Measurements from ENCODE around the gene RAB10. TPM values are rescaled to one million over a fixed set of nuclear protein-coding genes. Genes with fewer than 3 reads are reported as not detected.
A peak's percentile ranks its signal among the peaks of the same experiment; 100 is the strongest.

RAB10 gene
- total and polyA plus RNA-seq, 4 experiments from 2014 or later, result 67.8 to 108 (median 91.8) TPM

GRCh38 chr2:26170795-26171194 is 136.9 kb downstream of the RAB10 start:
- H3K27me3 Mint-ChIP-seq, result peaks cover 13 to 28% of the 10 kb centered on the region in 2 donors
- peaks cover 12% of the 10 kb centered on the region for H3K4me1 ChIP-seq (ENCODE audit: insufficient read depth, low read length)
- H3K27me3 ChIP-seq (ENCODE audit: insufficient read depth, low read length), result peaks cover 14% of the 10 kb centered on the region
- POLR2A ChIA-PET (ENCODE audit: partially characterized antibody), result interaction anchor here (1.1 to 1.3 kb wide), 2 partner anchors 14 to 175 kb away, joined by 3 to 4 read pairs; no protein-coding TSS in a partner anchor
- intact Hi-C loops (cut with micrococcal nuclease), result no loop called here
- H3K9me3 ChIP-seq (ENCODE audit: control insufficient read depth in 1 of 2, low read length in 2 of 2), result no peaks in the 10 kb centered on the region
- H3K36me3 Mint-ChIP-seq, result peaks cover 0 to 1% of the 10 kb centered on the region in 2 donors
- no peaks in the 10 kb centered on the region for H3K9me3 Mint-ChIP-seq
- peak overlapping the region in 2 of 8 donors; percentile 12 to 46 for H3K4me3 Mint-ChIP-seq
- H3K36me3 ChIP-seq (ENCODE audit: insufficient read depth, low read length), result no peaks in the 10 kb centered on the region
- H3K4me3 ChIP-seq (ENCODE audit: low read length in 2 of 2), result no peak overlapping the region
- H3K4me1 Mint-ChIP-seq, result peaks cover 3 to 19% (median 13%) of the 10 kb centered on the region in 4 donors
- peak overlapping the region in 1 of 7 donors; percentile 50 for H3K27ac Mint-ChIP-seq
- H3K27ac ChIP-seq (ENCODE audit: low read depth, low read length), result no peak overlapping the region
- DNase-seq, result no peak
- CTCF ChIA-PET (ENCODE audit: partially characterized antibody), result no interaction called here

- peak overlapping the region in 2 of 7 donors; percentile 8 to 50 for H3K27ac Mint-ChIP-seq
- Histone ChIP-seq H3K4me3 (ENCODE audit: low read length in 2 of 2) (peak overlapping the region in 1 of 2 donors; percentile 24), H3K4me1 (ENCODE audit: insufficient read depth, low read length) (peaks cover 12% of the 10 kb centered on the region), H3K36me3 (ENCODE audit: insufficient read depth, low read length) (no peaks in the 10 kb centered on the region), H3K27ac (ENCODE audit: low read depth, low read length) (no peak overlapping the region), H3K27me3 (ENCODE audit: insufficient read depth, low read length) (peaks cover 14% of the 10 kb centered on the region), H3K9me3 (ENCODE audit: control insufficient read depth in 1 of 2, low read length in 2 of 2) (no peaks in the 10 kb centered on the region)
- ChIA-PET CTCF (ENCODE audit: partially characterized antibody) (interaction anchor here (1.3 kb wide), 1 partner anchor 12 kb away, joined by 4 read pairs; no protein-coding TSS in a partner anchor), POLR2A (ENCODE audit: partially characterized antibody) (interaction anchor here (1.3 to 2.1 kb wide), 2 partner anchors 12 to 173 kb away, joined by 3 to 11 read pairs; no protein-coding TSS in a partner anchor)
- peak overlapping the region; percentile 60 to 89 (median 78) for H3K4me3 Mint-ChIP-seq
- peaks cover 0 to 1% of the 10 kb centered on the region in 2 donors for H3K36me3 Mint-ChIP-seq
- no peak for DNase-seq
- H3K27me3 Mint-ChIP-seq, result peaks cover 17 to 35% of the 10 kb centered on the region in 2 donors
- intact Hi-C loops (cut with micrococcal nuclease), result no loop called here
- peaks cover 3 to 19% (median 13%) of the 10 kb centered on the region in 4 donors for H3K4me1 Mint-ChIP-seq
- no peaks in the 10 kb centered on the region for H3K9me3 Mint-ChIP-seq
Measured at GRCh38 chr2:26172189-26172870, 138.4 kb downstream of the RAB10 start.

GRCh38 chr2:26172871-26173775 is 139.2 kb downstream of the RAB10 start, which contains the start of gene GAREM2:
Gene GAREM2 (plus strand): TSS chr2:26173088. CDS start chr2:26173221, 133 bp downstream.
- H3K9me3 Mint-ChIP-seq, result no peaks in the 10 kb centered on the region
- Histone ChIP-seq H3K36me3 (ENCODE audit: insufficient read depth, low read length) (no peaks in the 10 kb centered on the region), H3K9me3 (ENCODE audit: control insufficient read depth in 1 of 2, low read length in 2 of 2) (no peaks in the 10 kb centered on the region), H3K27ac (ENCODE audit: low read depth, low read length) (no peak within 1 kb of the TSS), H3K4me3 (ENCODE audit: low read length in 2 of 2) (peak within 1 kb of the TSS in 1 of 2 donors; percentile 24), H3K27me3 (ENCODE audit: insufficient read depth, low read length) (peaks cover 14% of the 10 kb centered on the region), H3K4me1 (ENCODE audit: insufficient read depth, low read length) (peaks cover 12% of the 10 kb centered on the region)
- CTCF ChIA-PET (ENCODE audit: partially characterized antibody), result interaction anchor here (1.3 kb wide), 1 partner anchor 12 kb away, joined by 4 read pairs; no protein-coding TSS in a partner anchor
- peak within 1 kb of the TSS; percentile 60 to 89 (median 78) for H3K4me3 Mint-ChIP-seq
- POLR2A ChIA-PET (ENCODE audit: partially characterized antibody), result interaction anchor here (2.1 kb wide), 1 partner anchor 11 kb away, joined by 11 read pairs; no protein-coding TSS in a partner anchor
- H3K27ac Mint-ChIP-seq, result peak within 1 kb of the TSS in 2 of 7 donors; percentile 8 to 50
- H3K36me3 Mint-ChIP-seq, result peaks cover 0 to 1% of the 10 kb centered on the region in 2 donors
- intact Hi-C loops (cut with micrococcal nuclease), result no loop called here
- H3K27me3 Mint-ChIP-seq, result peaks cover 17 to 35% of the 10 kb centered on the region in 2 donors
- DNase-seq, result no peak
- H3K4me1 Mint-ChIP-seq, result peaks cover 3 to 19% (median 13%) of the 10 kb centered on the region in 4 donors

GRCh38 chr2:26173776-26174482 is 140.0 kb downstream of the RAB10 start:
- no peak for DNase-seq
- H3K4me1 Mint-ChIP-seq, result peaks cover 3 to 19% (median 13%) of the 10 kb centered on the region in 4 donors
- intact Hi-C loops (cut with micrococcal nuclease), result no loop called here
- no peaks in the 10 kb centered on the region for H3K9me3 ChIP-seq (ENCODE audit: control insufficient read depth in 1 of 2, low read length in 2 of 2)
- H3K36me3 Mint-ChIP-seq, result peaks cover 0 to 1% of the 10 kb centered on the region in 2 donors
- no peak overlapping the region for H3K4me3 ChIP-seq (ENCODE audit: low read length in 2 of 2)
- ChIA-PET POLR2A (ENCODE audit: partially characterized antibody) (interaction anchor here (1.8 to 2.1 kb wide), 2 partner anchors 10 to 11 kb away, joined by 11 read pairs; no protein-coding TSS in a partner anchor), CTCF (ENCODE audit: partially characterized antibody) (interaction anchor here (3.1 kb wide), 1 partner anchor 11 kb away, joined by 17 read pairs; no protein-coding TSS in a partner anchor)
- H3K4me3 Mint-ChIP-seq, result peak overlapping the region; percentile 67 to 91 (median 77)
- H3K27ac Mint-ChIP-seq, result peak overlapping the region in 1 of 7 donors; percentile 46
- no peak overlapping the region for H3K27ac ChIP-seq (ENCODE audit: low read depth, low read length)
- peaks cover 17 to 37% of the 10 kb centered on the region in 2 donors for H3K27me3 Mint-ChIP-seq
- H3K9me3 Mint-ChIP-seq, result no peaks in the 10 kb centered on the region
- no peaks in the 10 kb centered on the region for H3K36me3 ChIP-seq (ENCODE audit: insufficient read depth, low read length)
- H3K27me3 ChIP-seq (ENCODE audit: insufficient read depth, low read length), result peaks cover 14% of the 10 kb centered on the region
- peaks cover 12% of the 10 kb centered on the region for H3K4me1 ChIP-seq (ENCODE audit: insufficient read depth, low read length)

GRCh38 chr2:26174691-26175465 is 141.0 kb downstream of the RAB10 start:
- POLR2A ChIA-PET (ENCODE audit: partially characterized antibody), result interaction anchor here (1.8 kb wide), 1 partner anchor 10 kb away, joined by 11 read pairs; no protein-coding TSS in a partner anchor
- Histone ChIP-seq H3K9me3 (ENCODE audit: control insufficient read depth in 1 of 2, low read length in 2 of 2) (no peaks in the 10 kb centered on the region), H3K4me1 (ENCODE audit: insufficient read depth, low read length) (peaks cover 18% of the 10 kb centered on the region), H3K27me3 (ENCODE audit: insufficient read depth, low read length) (peaks cover 14% of the 10 kb centered on the region), H3K36me3 (ENCODE audit: insufficient read depth, low read length) (no peaks in the 10 kb centered on the region), H3K4me3 (ENCODE audit: low read length in 2 of 2) (no peak overlapping the region), H3K27ac (ENCODE audit: low read depth, low read length) (no peak overlapping the region)
- intact Hi-C loops (cut with micrococcal nuclease), result no loop called here
- peaks cover 7 to 24% (median 18%) of the 10 kb centered on the region in 4 donors for H3K4me1 Mint-ChIP-seq
- peaks cover 20 to 37% of the 10 kb centered on the region in 2 donors for H3K27me3 Mint-ChIP-seq
- CTCF ChIA-PET (ENCODE audit: partially characterized antibody), result interaction anchor here (1.3 to 3.1 kb wide), 2 partner anchors 10 to 13 kb away, joined by 3 to 17 read pairs; no protein-coding TSS in a partner anchor
- H3K36me3 Mint-ChIP-seq, result peaks cover 0 to 1% of the 10 kb centered on the region in 2 donors
- DNase-seq, result no peak
- no peak overlapping the region for H3K27ac Mint-ChIP-seq
- peak overlapping the region in 7 of 8 donors; percentile 67 to 91 (median 78) for H3K4me3 Mint-ChIP-seq
- no peaks in the 10 kb centered on the region for H3K9me3 Mint-ChIP-seq
